HG03460 (cell line): ENCODE results near the gene GDPD5.

Experiments
- ATAC-seq: cut with Tn5 transposase; IDR thresholded peaks from one replicate; pipeline ENCODE4 v1.9.1; 2021; ENCODE audit not compliant: unreplicated experiment

The GDPD5 gene

GRCh38 chr11:75474240-75474639 lies 51.5 kb downstream of the GDPD5 start:
- no peak for ATAC-seq

DNA sequence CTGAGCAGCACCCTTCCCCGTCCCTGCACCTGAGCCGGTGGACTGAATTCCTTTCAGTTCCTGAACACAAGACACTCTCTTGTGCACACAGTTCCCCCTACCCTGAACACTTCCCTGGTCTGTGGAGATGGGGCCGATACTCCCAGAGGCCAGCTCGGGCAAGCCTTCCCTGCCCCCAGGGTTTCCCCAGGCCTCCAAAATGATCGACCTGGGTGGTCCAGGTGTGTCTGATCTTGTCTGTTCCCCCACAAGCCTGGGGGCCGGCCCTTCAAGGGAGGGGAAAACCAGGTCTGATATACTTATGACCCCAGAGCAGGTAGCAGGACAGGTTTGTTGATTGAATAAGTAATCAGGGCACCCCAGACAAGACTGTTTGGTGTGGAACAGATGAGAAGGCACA lies 52.1 kb downstream of the GDPD5 start:
- ATAC-seq: no peak

- ATAC-seq: no peak
These were observed 53.5 kb downstream of the GDPD5 start for GRCh38 chr11:75472081-75472732.

DNA sequence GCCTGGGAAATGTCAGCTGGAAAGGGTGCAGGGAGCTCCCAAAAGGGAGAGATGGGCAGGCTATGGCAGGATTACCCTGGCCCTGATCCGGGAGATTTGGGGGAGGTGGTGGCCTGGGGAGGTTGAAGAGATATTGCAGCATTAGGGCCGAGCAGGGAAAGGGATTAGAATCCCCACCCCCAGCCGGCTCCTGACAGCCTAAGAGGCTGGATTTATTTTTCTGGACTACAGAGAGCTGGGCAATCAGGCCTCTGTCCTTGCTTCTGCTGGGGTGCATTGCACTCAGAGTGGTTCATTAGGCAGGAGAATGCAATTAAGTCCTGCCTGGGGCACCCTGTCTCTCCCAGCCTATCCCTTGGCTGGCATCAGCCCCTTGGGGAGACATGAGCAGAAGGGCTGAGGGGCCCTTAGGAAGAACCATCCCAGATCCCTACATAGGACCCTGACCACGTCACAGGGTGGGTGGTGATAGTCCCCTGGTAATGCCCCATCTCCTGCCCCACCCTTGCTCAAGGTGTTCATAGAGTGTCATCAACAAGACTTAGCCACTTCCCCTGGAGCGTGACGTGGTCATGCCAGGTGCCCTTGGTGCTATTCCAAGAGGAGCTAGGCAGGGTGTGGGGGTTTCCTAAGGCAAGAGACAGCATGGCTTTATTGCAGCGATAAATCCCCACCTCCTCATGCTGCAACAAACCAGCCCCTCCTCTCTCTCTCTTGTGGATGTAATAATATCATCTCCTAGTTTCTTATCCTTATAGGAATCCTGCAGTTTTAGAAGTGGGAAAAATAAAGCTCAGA lies 54.4 kb downstream of the GDPD5 start:
- no peak for ATAC-seq

DNA sequence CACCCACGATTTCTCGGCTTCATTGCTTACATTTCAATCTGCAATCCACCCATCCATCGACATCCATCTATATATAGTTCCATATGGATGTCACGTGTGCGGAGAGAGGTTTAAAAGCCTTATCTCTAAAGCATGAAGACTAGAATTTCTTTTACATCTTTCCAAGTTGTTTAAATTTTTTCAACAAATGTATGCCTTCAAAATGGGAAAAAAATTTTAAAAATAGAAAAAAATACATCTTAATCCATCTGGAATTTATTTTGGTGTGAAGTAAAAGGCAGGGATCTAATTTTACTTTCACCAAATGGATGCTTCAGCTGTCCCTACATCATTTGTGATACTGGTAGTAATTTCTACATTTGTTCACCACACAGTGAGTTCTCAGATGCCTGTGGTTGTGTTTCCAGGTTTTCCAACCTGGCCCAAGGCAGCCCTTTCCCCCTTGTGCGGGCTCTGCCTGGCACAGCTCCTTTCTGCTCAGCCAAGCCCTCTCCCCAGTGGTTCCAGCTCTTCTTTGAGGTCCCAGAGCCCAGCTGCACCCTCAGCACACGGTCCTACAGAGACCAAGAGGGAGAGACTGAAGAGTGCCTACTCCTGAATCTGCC lies 55.2 kb downstream of the GDPD5 start:
- no peak for ATAC-seq

DNA sequence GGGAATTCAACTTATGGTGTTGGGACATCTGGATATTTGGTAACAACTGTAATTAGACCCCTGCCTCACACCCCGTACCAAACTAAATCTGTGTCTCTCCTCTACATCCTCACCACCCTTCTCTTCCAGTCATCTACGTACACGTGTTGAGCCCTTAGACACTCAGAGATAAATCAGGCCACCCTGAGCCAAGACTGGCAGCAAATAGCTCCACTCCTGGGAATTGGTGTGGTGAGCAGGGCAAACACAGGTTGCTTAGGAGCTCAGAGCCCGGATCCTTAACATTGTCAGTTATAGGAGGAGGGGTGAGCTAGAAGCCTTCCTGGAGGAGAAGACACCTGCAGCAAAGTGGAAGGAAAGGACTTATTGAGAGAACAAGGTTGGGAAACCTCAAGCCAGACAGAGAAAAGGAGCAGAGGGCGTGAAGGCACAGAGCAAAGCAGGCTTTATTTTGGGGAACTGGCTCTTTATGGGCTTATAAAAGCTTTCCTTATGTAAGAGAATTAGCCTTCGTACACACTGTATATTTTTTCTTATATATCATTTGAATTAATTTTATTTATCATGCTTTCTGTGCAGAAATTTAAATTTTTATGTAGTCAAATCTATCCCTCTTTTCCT lies 55.8 kb downstream of the GDPD5 start:
- ATAC-seq: no peak

DNA sequence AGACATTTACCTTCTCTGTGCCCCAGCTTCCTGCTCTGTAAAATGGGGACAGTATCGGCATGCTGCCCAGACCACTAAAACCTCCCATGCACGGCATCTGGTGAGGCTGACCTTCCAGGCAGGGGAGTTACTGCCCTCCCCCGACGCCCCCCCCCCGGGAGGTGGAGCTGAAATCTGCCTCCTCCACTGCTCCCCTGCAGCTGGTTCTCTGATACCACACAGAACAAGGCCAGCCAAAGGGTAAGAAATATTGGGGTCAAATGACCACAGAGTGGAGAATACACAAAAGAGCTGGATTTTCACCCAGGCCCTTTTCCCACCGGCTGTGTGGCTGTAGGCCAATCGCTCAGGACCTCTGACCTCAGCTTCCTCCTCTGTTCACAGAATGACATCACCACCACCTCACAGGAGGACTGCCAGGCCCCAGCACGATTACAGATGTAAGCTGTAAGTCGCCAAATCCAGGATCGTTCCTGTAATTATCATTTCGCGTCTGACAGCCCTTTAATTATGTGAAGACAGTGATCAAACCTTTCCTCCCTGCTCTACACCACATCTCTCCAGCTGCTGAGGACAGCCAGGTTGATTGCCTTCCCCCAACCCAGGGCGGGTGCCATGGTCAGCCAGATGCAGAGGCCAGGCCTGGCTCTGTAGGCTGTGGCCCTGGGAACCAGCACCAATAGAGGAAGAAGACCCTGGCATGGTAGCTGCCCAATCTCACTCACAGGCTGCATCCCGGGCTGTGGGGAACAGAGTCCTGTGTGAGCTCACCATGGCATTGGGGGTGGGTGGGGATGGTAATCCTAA lies 57.0 kb downstream of the GDPD5 start:
- ATAC-seq: no peak

DNA sequence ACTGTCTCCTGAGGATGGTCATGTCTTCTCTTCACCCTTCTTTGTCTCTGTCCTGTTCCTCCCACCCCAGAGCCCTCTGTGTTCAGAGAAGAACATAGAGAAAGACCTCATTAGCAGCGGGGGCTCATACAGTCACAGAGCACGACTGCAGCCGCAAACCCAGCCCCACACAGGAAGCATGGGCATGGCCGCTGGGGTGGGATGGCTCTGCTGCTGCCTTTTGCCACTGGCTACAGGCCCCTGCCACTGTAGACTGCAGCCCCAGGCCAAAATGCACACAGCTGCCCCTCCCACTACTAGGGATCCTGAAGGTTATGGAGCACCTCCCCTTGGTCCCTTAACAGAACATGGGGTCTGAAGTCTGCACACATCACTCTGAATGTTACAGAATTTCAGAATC lies 57.9 kb downstream of the GDPD5 start:
- ATAC-seq: no peak

DNA sequence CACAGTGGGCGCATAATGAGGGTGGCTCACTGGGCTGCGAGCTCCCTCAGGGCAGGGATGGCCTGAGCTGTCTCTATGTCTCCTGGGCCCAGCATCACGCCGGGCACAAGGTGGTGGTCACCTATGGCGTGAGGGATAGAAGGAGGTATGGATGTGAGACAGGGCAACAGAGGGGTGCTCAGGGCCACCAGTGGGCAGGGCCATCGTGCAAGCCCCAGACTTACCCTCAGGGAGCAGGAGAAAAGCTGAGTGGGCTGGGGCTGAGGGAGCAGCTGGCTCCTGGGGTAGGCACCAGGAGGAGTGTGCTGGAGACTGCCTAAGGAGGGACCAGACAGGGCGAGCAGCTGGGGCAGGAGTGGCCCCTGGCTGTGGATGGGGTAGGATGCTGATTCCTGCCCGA lies 58.4 kb downstream of the GDPD5 start:
- ATAC-seq: no peak

- ATAC-seq: no peak
These were observed 59.8 kb downstream of the GDPD5 start for GRCh38 chr11:75465701-75466531.

- no peak for ATAC-seq
These were observed 62.5 kb downstream of the GDPD5 start for GRCh38 chr11:75463106-75463774.

GRCh38 chr11:75462117-75462653 lies 63.6 kb downstream of the GDPD5 start:
- no peak for ATAC-seq

DNA sequence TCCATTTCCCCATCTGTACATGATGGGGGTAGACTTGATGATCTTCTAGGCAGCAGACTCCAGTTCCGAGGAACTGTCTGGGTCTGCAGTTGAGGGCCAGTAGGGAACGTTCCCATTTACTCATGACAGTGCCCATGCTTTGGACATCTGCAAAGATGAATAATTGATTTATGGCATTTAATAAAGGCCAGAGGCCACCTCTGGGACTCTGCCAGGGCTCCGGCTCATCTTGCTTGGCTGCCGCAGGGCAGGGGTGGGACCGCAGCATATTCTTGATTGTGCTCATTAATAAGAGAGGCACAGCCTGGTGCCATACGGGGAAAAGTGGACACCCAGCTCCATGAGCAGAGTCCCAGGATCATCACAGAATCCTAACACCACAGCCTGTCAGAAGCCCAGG lies 64.6 kb downstream of the GDPD5 start:
- ATAC-seq: no peak

- ATAC-seq: no peak
These were observed 69.1 kb downstream of the GDPD5 start for GRCh38 chr11:75456596-75457183.

GRCh38 chr11:75454987-75455386 lies 70.8 kb downstream of the GDPD5 start:
- ATAC-seq: no peak

GRCh38 chr11:75453916-75454655 lies 71.7 kb downstream of the GDPD5 start:
- ATAC-seq: no peak

DNA sequence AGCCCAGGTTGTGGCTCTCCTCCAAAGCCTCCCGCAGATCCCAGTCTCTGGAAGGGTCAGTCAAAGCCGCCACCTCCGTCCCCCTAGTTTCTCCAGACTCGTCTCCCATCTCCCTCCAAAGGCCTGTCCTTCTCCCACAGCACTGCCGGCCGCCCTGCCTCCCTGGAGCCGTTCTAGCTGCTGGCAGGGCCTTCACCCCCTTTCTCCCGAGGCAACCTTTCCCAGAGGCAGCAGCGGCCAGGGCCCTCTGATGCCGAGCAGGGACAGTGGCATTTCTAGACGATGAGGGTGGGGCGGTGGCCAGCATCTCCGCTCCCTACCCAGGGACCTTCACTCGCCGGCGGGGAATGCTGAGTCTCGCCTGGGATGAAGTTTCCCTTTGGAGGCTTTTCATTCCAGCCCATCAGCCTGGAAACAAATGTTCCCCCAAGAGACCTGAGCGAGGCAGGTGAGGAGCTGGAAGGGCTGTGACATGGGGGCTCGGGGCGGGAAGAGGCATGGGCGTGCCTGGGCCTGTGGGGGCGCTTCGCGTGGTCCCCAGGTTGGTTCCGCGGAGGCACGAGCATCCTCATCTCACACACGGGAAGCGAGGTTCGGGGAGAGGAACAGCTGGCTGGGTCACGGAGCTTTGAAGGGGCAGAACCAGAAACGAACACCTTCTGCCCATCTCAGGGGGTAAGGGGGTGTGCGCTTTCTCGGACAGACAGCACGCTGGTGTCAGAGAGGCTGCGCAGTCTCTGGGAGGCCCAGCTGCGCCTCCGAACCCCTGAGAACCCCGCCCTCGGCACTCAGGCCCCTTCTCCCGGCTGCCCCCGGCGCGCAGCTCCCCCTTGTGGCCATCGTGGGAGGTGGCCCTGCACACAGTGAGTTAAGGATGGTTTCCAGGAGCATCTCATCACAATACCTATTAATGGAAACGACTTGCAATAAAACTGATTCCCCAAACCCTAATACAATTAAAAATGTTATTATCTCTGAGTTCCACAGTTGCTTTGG lies 74.6 kb downstream of the GDPD5 start:
- ATAC-seq: no peak
